Activated T-helper 9 cell treated with anti-CD3 and anti-CD28 coated beads, Interleukin-2, amount 50 U/mL, for 16 hours (primary cell): ENCODE data around the gene ARL5C.

ENCODE experiments used
- DNase-seq: peaks from one replicate; pipeline ENCODE4 v3.0.0-alpha.2; 2020; ENCODE audit warnings: low read depth

ARL5C gene, protein sequence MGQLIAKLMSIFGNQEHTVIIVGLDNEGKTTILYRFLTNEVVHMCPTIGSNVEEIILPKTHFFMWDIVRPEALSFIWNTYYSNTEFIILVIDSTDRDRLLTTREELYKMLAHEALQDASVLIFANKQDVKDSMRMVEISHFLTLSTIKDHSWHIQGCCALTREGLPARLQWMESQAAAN

DNA sequence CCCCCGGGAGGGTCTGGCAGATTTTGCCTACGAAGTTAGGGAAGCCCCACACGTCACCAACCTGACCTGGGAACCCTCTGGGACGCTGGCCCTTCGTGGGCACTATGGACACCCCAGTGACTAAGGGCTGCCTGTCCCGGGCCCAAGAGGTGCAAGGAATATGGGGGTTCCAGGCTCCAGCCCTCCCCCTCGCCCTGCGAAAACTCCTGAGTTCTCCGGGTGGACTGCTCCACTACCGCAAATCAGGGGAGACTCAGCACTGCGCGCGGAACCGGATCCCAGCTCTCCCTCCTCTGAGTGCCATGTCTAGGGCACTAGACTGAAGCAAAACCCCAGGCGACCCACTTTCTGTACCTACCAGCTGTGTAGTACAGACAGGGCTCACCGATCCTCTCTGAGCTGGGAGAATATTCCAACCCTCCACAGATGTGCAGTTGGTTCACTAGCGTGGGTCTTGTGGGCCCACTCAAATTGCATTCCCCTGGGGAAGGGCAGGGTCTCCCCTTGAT lies at the start of gene ARL5C:
ARL5C (minus strand) TSS at position 321 of the 509 bp plus-strand sequence. CDS start 401 bp downstream, outside the sequence.
- DNase-seq = no peak

DNA sequence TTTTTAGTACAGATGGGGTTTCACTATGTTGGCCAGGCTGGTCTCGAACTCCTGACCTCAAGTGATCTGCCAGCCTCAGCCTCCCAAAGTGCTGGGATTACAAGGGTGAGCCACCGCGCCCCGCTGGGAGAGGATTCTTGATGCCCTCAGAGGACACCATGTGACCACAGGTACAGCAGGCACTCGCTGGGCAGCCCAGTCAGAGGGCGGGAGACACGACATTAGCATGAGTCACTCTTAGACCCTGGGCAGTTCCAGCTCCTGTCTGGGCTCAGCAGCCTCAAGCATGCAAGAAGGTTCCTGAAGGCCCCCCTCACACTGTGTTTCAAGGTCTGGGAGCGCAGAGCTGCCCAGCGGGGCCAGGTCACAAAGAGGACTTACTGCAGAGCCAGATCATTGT lies 47.9 kb upstream of the ARL5C start:
- no peak for DNase-seq

DNA sequence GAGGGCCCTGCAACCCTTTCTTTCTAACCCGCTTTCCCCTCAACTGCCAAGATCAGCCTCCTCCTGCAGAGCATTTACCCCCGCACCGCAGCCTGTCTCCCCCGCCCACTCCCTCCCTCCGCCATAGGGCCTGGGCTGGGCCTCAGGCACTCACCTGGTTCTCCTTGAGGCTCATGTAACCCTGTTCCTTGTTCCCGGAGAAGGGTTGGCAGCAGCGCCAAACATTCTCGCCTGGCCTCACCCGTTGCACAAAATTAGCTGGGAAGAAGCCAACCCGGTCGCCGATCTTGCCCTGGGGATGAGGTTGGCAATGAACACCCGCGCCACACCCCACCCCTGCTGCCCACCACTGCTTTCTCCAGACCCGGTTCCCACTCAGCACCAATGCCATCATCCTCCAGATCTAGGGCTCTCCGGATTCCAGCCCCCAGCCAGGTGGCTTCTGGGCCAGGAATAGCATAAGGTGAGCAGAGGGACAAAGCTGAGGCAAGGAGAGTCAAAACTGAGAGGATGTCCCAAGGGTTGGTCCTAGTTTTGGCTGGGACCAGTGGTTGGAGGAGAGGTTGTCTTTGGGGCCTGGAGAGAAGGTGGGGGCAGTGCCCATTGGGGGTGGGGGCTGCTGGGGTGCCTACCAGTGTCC lies 47.0 kb upstream of the ARL5C start:
- no peak for DNase-seq

DNA sequence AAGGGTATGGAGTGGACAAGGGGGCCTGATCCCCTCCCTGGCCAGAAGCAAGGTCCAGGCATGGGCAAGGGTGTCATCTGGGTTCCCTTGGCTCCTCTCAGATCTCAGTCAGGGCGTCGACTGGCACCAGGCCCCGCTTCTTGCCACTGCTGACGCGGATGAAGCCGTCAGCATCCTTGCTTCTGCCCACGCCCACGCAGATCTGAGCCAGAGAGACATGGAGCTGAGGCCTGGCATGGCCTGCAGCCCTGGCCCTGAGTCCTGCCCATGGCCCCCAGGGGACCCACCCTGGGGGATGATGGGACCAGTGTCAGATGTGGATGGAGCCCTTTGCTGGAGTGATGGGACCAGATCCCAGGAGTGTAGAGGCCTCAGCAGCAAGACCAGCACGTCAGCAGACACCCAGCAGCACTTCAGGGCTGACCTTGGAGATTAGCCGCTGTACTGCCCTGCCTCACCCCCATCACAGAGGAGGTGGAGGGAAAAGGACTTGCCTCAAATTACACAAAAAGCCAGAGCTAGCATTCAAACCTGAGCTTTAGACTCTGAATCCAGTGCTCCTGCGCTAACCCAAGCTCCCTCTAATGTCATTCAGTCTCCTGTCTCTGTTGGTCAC lies 46.3 kb upstream of the ARL5C start:
- DNase-seq = no peak

DNA sequence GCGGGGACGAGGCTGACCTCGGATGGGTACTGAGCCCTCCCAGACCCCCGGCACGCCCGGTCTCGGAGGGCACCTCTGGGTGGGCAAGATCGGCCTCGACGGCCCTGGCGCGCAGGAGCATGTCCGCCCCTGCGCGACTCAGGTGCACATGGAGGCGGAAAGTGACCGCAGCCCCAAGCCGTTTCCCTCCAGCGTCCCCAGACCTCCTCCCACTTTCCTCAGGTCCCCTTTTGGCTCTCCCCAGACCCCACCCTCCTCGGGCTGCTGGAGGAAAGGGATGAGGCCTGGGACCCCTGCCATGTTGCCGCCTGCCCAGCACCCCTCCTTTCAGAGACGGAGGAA lies 44.1 kb upstream of the ARL5C start:
- DNase-seq = no peak

DNA sequence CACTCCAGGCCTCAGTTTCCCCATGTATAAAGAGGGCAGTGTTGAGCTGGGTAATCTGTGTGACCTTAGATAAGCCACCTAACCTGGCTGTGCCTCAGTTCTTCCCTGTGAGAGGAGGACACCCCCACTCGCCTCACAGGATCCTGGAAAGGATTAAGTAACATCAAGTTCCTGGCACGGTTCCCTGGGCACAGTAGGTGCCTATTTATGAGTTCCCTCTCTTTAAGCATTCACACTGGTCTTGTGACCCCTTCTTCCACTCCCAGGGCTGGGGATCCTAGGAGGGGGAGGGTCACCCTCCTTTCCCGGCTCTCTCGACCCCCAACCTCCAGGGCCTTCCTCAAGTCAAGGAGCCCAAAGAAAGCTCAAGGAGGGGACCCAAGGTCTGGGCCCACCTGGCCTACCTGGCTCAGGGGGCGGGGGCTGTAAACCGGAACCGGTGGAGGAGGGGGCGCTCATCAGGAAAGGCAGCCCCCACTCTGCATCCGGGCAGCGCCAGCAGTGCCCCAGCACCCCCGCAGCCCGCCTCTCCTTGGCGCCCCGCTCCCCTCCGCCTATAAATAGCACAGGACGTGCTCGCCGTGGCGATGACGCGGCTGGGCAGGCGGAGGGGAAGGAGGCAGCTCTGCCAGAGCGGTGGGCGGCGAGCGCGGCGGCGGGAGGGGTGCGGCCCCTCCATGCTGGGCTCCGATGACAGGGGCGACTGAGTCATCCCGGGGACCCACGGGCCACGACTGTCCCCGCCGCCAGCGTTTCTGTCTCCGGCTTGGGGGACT lies 43.5 kb upstream of the ARL5C start:
- DNase-seq = peak; percentile 66

DNA sequence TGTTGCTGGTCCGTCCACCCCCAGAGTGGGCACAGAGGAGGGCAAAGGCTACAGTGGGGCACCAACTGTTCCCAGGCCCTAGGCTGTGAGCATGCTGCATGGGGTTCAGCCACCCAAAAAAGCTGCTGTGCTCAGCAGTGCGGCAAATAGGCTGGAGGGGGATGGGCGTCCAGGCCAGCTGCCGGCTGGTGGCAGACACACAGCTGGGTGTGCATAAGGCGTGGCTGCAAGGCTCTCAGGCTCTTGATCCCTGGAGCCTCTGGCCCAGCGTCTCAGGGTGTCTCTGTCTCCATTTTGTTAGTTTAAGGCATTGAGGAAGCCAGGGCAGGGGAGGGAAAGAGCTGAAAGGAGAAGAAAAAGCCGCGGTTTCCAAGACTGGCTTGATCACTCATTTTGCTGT lies 42.9 kb upstream of the ARL5C start:
- no peak for DNase-seq

DNA sequence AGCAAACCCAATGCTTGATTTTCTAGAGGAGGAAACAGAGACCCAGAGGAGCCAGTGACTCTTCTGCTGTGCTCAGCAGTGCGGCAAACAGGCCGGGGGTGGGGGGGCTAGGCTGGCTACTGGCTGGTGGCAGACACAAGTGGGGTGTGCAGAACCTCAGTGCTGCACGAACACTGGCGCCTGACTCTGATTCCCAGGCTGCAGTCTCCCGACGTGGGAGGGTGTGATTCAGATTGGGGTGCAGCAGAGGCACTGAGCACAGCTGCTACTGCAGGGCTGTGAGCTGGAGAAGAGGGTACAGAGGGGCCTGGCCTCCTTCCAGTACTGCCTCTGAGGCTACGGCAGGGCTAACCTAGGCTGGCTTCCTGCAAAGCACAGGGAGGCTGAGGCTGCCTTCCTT lies 42.2 kb upstream of the ARL5C start:
- no peak for DNase-seq

DNA sequence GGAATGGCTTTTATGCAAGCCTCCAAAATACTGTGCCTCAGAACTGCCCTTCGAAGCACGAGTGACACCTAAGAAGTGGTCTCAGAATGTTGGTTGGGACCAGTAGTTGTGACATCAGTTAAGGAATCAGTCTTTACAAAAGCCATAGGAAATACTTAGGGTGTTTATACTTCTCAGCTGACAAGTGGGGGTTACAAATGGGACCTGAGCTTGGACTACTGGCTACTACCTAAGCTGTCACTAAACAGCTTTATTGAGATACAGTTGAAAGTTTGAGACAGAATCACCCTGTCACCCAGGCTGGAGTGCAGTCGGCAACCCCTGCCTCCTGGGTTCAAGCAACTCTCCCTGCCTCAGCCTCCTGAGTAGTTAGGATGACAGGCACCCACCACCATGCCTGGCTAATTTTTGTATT lies 39.2 kb upstream of the ARL5C start:
- no peak for DNase-seq

DNA sequence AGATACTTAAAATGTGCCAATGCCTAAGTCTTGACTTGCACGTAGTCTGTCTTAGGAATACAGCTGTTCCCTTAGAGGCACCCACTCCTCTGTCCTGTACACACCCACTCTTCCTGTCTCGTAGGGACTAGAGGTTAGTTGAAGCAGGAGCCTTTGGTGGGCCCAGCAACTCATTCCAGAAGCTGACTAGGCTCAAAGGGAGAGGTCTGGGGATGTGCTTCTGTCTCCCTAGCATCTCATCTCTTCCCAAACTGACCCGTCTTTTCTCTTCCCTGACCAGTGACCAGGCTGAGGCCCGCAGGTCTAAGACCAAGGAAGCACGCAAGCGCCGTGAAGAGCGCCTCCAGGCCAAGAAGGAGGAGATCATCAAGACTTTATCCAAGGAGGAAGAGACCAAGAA lies 38.3 kb upstream of the ARL5C start:
- DNase-seq = no peak

DNA sequence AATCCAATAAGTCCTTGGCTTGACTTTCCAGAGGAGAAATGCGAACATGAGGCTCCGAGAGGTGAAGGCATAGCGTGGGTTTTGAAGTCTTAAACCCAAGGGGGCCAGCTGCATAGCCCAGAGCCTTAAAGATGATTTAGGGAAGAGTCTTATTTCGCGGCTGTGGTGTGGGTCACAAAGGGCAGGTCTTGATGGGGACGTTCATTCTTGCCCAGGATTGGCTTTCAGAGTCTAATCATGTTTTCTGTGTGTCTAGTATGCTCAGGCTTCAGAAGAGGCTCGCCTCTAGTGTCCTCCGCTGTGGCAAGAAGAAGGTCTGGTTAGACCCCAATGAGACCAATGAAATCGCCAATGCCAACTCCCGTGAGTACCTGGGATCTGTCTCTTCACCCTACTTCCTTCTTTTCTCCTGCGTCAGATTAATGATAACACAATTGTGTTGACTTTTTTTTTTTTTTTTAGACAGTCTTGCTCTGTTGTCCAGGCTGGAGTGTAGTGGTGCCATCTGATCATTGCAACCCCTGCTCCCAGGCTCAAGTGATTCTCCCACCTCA lies 35.1 kb upstream of the ARL5C start:
- DNase-seq = no peak

DNA sequence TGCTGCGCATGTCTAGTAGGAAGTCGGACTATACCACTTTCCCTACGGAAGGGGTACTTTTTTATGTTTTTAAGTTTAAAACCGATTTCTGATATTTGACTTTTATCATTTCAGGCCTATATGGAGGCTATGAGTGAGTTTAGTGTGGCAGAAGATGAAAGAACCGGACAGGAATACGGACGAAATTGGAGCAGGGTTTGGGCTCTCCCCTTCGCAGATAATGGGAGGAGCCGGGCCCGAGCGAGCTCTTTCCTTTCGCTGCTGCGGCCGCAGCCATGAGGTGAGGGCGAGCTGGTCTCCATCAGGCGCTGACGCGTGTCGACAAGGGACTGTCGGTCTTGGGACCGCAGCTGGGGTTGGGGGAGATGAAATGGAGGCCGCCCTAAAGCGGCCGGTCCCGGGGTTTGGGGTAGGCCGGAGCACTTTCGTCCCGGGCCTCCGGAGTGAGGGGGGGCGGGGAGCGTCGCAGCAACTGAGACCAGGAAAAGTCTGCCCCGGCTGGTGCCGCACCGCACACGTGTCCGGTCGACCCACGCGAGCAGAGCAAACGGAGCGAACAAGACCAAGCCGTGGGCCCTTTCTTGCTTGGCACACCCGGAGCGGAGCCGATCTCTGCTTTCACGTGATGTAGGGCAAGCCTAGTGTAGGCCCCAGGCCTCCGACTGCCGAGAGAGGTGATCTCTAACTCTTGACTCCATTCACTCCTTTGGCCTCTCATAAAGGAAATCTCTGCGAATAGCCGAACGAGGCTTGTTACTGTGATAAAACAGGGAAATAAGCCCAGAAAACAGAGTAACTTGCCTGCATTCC lies 34.3 kb upstream of the ARL5C start, which contains the start of gene RPL19:
RPL19 (plus strand) TSS at position 214 of the 810 bp plus-strand sequence; CDS start at position 276, 62 bp downstream.
- peak; percentile 70 for DNase-seq

DNA sequence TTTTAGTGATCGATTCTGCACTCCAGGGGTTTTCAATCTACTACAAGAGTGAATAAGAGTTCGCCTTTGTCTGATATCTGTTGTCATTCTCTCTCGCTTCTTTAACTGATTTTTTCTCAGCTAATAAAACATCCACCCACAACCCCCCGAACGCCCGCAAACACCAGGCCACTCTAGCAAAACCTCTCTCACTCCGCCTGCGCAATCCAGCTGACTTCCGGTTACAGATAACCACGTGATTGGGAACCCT lies 33.8 kb upstream of the ARL5C start:
- peak; percentile 79 for DNase-seq

DNA sequence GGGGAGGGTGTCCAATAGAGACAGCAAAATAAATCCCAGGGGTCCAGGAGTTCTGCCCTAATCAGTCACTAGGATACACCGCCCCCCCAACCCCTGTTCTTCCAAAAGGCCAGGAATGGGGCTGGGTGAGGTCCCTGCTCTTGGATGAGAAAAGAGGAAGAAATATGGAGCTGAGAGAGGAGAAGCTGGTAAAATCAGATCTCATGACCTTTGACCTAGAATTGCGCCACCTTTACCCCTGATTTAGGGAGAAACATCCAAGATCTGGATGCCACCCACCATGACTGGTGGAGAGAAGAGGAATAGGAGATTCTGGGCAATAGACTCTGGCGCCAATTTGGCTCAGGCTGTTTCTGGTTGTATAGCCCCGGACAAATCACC lies 32.2 kb upstream of the ARL5C start:
- no peak for DNase-seq

DNA sequence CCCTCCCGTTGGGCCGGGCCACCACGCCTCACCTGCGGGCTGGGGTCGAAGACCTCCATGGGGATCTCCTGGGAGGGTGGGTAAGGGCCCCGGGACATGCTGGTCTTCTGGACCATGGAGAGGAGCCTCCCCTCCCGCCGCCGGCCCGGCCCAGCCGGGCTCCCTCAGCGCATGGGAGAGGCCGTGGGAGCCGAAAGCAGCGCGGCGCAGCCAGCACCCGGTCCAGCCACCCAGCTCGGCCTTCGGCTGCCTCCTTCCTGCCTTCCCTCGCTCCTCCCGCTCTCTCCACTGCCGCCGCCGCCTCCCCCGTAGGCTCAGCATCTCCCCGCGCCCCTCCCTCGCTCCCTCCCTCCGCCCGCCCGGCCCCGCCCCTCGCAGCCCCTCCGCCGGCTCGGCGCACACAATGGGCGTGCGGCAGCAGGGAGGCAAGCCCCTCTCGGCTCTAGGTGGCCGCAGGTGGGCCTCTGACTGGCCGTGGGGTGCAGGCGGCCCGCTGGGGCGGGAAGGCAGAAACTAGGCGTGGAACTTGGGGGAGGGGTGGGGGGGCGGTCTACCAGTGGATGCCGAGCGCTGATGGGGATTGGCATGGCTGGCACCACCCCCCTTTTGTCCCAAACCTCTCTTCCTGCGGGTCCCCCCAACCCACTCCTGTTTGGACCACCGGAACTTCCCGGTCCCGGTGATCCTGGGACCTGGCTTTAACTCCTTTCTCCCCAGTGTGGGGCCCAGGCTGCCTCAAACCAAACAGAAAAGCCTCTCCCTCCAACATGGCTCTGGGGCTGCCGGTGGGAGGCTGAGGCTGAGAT lies 31.6 kb upstream of the ARL5C start, which contains the start of gene CACNB1:
CACNB1 (minus strand) TSS at position 290 of the 806 bp plus-strand sequence; CDS start at position 116, 174 bp downstream.
- DNase-seq = peak; percentile 56

DNA sequence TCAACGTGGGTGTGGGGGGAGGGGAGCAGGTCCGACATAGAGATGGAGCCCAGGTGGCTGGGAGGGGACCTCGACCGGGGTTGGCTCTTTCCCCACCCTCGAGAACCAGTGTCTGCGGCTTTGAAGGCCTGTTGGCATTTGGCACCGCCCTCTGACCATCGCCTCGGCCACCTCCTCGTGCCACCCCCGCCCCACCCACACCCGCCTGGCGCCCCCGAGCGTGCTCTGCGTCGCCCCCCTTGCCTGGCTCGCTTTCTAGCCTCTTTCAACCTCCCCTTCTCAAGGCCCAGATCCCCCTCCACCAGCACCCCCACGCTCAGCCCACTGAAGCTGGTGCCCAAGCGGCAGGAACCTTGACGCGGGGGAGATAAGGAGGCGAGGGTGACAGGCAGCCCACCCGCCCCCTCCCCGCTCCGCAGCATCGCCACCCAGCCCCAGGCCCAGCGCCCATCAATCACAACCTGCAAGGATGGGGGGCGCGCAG lies 30.9 kb upstream of the ARL5C start:
- DNase-seq = no peak

DNA sequence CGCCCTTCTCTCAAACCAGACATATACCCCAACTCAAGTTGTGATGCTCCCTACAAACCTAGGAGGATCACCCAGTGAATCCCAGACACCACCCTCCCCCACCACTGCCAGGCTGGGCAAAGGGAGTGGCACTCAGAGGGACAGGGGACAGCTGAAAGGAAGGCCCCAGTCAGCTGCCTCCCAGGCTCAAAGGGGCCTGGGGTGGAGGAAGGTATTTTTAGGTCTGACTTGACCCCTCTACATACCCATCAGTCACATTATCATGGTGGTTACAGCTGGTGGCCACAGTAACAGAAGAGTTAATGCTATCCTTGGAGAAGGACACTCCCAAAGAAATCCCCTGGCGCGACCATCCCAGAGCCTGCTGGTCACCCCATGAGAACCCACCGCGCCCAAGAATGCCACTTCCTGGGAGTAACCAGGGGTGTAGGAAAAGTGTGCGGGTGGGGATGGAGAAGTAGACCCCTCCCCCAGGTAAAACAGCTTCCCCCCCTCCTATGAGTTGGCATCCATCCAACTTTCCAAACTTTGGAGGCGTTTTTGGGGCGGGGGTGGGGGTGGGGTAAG lies 30.4 kb upstream of the ARL5C start:
- DNase-seq = no peak

DNA sequence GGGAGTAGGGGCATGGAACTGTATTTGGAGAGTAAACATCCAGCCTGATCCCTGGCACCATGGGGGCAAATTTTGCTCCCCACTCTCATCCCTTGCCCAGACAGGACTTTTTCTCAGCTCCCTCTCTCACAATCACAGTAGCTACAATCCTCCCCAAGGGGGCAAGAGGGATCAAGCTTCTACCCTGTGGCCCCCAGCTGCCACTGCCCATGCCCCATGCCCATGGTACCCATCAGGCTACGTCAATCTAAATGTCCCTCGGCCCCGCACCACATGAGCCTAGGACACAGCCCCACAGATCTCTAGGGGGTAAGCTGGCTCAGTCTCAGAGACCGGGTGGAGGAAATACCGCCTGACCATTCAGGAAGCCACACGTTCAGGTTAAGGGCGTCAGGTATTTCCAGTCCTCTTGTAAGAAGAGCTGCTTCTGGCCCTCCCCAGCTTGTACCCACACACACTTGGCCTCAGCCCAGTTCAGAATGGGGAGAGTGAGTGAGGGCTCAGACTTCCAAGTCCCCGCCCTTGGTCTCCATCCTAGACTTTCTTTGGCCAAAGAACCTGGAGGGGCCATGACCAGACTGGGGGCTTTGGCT lies 29.7 kb upstream of the ARL5C start:
- no peak for DNase-seq

DNA sequence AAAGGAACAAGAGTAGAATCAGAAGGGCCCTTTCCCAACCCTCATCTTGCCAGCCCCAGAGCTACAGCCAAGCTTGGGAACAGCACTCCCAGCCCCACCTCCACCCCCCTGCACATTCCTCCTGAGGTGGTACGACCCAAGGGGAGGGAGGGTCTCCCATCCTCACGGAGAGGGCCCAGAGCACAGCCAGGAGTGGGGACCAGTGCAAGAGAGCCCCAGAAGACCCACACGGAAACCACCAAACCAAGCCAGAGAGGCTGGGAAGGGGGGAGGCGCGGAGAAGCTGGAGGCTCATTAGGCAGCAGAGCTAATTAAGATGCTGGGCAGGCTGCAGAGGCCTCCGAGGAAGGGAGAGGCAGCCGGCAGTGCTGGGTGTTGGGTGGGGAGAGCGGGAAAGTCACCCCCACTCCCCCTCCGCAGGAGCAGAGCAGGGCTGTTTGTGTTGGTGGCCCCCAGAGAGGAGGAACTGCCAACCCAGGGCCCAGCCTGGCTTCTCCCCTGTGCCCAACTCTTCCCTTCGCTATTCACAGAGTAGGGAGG lies 29.1 kb upstream of the ARL5C start:
- DNase-seq = no peak
